ENCODE data around the gene NAV3.

Gene NAV3

DNA sequence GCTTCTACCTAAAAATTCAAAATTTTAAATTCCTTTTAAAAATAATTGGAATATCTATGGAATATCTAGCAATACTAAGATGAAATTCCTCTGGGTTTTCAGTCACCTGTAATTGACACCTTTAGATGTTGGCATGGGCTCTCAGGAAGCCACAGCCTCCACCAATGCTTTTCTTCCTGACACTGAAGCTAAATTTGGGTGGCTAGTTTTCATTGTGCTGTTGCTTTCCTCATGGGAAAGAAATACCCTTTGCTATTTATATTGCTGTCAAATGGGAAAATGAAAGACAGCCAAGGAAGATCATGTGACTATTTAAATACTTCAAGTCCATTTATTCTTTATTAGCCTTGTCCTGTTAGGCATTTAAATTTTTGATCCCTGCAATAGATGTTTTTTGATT is 313.0 kb downstream of the NAV3 start:
- Histone ChIP-seq H3K4me1 (ENCODE audit: insufficient read depth, low read length) (no peaks in the 10 kb centered on the region), H3K9me3 (ENCODE audit: low read length) (no peaks in the 10 kb centered on the region), H3K4me3 (ENCODE audit: low read depth in 1 of 2, low read length in 2 of 2) (no peak overlapping the region), H3K9ac (ENCODE audit: low read length) (no peak overlapping the region), H3K27ac (ENCODE audit: low read depth, low read length) (no peak overlapping the region), H3K27me3 (ENCODE audit: control insufficient read depth in 1 of 2, insufficient read depth in 2 of 2, low read length in 2 of 2) (no peaks in the 10 kb centered on the region), H3K36me3 (ENCODE audit: insufficient read depth, low read length) (no peaks in the 10 kb centered on the region)

DNA sequence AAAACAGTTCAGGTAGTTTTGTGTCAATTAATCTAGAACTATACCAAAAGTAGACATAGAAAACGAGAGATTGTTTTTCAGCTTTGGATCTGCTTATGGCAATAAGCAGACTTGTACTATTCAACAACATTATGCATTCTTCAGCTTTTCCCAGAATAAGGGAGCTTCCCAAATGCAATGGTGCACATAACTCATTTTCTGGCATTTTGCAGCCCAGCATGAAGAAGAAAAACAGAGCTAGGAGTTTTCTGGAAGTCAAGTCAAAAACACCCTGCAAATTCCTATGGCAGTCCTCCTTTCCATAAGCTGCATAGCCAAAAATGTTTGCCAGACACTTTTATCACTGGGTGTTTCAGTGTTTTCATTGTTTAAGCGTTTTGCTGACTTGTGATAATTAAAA is 314.7 kb downstream of the NAV3 start:
- no peak overlapping the region for H3K27ac ChIP-seq (ENCODE audit: low read depth, low read length)
- no peaks in the 10 kb centered on the region for H3K36me3 ChIP-seq (ENCODE audit: insufficient read depth, low read length)
- H3K9me3 ChIP-seq (ENCODE audit: low read length) = no peaks in the 10 kb centered on the region
- no peak overlapping the region for H3K9ac ChIP-seq (ENCODE audit: low read length)
- no peak overlapping the region for H3K4me3 ChIP-seq (ENCODE audit: low read depth in 1 of 2, low read length in 2 of 2)
- H3K27me3 ChIP-seq (ENCODE audit: control insufficient read depth in 1 of 2, insufficient read depth in 2 of 2, low read length in 2 of 2) = no peaks in the 10 kb centered on the region
- H3K4me1 ChIP-seq (ENCODE audit: insufficient read depth, low read length) = peaks cover 8% of the 10 kb centered on the region

DNA sequence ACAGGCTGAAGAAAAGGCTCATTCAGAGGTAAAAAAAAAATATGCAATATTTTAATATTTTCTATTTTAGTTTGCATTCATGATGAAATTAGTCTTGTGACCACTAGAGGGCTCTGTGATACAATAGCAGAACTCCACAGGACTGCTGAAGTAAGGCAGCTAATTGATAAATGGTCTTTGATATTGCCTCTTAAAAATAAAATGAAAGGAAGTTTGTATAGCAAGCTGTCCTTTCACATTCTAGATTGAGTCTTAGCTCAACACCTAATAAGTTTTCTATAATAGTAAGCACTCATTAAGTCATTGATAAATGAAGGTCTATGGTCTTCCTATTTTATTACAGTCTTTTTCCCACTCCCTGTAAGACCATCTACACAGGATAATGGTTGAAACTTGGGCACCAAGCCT is 315.7 kb downstream of the NAV3 start:
- Histone ChIP-seq H3K4me1 (ENCODE audit: insufficient read depth, low read length) (peaks cover 8% of the 10 kb centered on the region), H3K36me3 (ENCODE audit: insufficient read depth, low read length) (no peaks in the 10 kb centered on the region), H3K27ac (ENCODE audit: low read depth, low read length) (no peak overlapping the region), H3K27me3 (ENCODE audit: control insufficient read depth in 1 of 2, insufficient read depth in 2 of 2, low read length in 2 of 2) (no peaks in the 10 kb centered on the region), H3K9ac (ENCODE audit: low read length) (no peak overlapping the region), H3K4me3 (ENCODE audit: low read depth in 1 of 2, low read length in 2 of 2) (no peak overlapping the region), H3K9me3 (ENCODE audit: low read length) (no peaks in the 10 kb centered on the region)

DNA sequence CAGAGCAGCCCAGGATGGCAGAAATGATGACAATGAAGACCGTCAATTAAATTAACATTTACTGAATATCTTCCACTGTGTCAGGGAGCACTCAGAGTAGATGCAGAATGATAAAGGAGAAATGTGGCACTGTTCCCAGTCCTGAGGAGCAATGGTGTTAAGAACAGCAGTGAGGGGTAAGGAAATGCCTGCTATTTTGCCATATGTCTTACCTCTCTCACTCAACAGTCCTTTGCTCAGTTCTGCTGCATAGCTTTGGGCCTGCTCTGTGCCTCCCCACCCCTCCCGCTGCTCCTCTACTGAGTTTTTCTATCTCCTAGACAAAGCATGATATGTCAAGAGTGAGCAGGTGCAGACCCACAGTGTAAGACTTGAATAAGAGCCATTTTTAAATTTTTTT is 318.8 kb downstream of the NAV3 start:
- H3K4me1 ChIP-seq (ENCODE audit: insufficient read depth, low read length) = peaks cover 8% of the 10 kb centered on the region
- H3K9me3 ChIP-seq (ENCODE audit: low read length) = no peaks in the 10 kb centered on the region

DNA sequence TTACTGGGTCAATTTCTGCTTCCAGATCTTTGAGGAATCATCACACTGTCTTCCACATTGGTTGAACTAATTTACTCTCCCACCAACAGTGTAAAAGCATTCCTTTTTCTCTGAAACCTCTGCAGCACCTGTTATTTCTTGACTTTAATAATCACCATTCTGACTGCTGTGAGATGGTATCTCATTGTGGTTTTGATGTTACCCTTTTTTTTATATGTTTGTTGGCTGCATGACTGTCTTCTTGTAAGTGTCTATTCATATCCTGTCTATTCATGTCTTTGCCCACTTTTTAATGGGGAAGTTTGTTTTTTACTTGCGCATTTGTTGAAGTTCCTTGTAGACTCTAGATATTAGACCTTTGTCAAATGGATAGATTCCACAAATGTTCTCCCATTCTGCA is 324.9 kb downstream of the NAV3 start:
- H3K9ac ChIP-seq (ENCODE audit: low read length) = no peak overlapping the region
- H3K36me3 ChIP-seq (ENCODE audit: insufficient read depth, low read length) = no peaks in the 10 kb centered on the region
- H3K4me1 ChIP-seq (ENCODE audit: insufficient read depth, low read length) = no peaks in the 10 kb centered on the region
- H3K27ac ChIP-seq (ENCODE audit: low read depth, low read length) = no peak overlapping the region
- no peaks in the 10 kb centered on the region for H3K9me3 ChIP-seq (ENCODE audit: low read length)
- no peak overlapping the region for H3K4me3 ChIP-seq (ENCODE audit: low read depth in 1 of 2, low read length in 2 of 2)
- H3K27me3 ChIP-seq (ENCODE audit: control insufficient read depth in 1 of 2, insufficient read depth in 2 of 2, low read length in 2 of 2) = no peaks in the 10 kb centered on the region

More for the DNA sequence above, 318.8 kb downstream of the NAV3 start:
- H3K9ac ChIP-seq (ENCODE audit: low read length) = no peak overlapping the region
- no peak overlapping the region for H3K27ac ChIP-seq (ENCODE audit: low read depth, low read length)
- H3K36me3 ChIP-seq (ENCODE audit: insufficient read depth, low read length) = no peaks in the 10 kb centered on the region
- no peak overlapping the region for H3K4me3 ChIP-seq (ENCODE audit: low read depth in 1 of 2, low read length in 2 of 2)
- no peaks in the 10 kb centered on the region for H3K27me3 ChIP-seq (ENCODE audit: control insufficient read depth in 1 of 2, insufficient read depth in 2 of 2, low read length in 2 of 2)

DNA sequence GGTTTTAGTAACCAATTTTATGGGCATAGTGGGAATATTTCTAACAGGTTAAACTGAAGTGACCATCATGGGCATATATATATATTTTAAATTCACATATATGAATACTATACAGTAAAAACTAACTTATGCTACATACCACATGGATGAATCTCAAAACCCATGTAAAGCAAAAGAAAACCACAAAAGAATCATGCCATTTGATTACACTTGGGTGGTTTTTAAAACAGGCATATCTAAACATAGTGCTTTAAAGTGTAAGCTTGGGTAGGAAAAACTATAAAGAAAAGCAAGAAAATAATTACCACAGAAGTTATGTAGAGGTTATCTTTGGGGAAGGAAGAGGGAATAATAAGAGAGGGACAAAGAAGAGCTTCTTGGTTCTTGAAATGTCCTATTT is 326.1 kb downstream of the NAV3 start:
- Histone ChIP-seq H3K9ac (ENCODE audit: low read length) (no peak overlapping the region), H3K4me1 (ENCODE audit: insufficient read depth, low read length) (no peaks in the 10 kb centered on the region), H3K9me3 (ENCODE audit: low read length) (no peaks in the 10 kb centered on the region), H3K27ac (ENCODE audit: low read depth, low read length) (no peak overlapping the region), H3K4me3 (ENCODE audit: low read depth in 1 of 2, low read length in 2 of 2) (no peak overlapping the region), H3K36me3 (ENCODE audit: insufficient read depth, low read length) (no peaks in the 10 kb centered on the region), H3K27me3 (ENCODE audit: control insufficient read depth in 1 of 2, insufficient read depth in 2 of 2, low read length in 2 of 2) (no peaks in the 10 kb centered on the region)

DNA sequence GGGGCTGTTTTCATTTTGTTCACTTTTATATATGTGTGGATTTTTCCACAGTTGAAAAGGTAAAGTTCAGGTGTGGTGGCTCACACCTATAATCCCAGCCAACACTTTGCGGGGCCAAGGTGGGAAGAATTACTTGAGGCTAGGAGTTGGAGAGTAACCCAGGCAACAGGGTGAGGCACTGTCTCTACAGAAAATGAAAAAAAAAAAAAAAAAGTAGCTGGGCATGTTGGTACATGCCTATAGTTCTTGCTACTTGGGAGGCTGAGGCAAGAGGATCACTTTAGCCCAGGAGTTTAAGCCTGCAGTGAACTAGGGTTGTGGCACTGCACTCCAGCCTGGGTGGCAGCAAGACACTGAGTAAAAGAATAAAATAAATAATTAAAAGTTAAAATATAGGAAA is 326.5 kb downstream of the NAV3 start:
- Histone ChIP-seq H3K9ac (ENCODE audit: low read length) (no peak overlapping the region), H3K4me1 (ENCODE audit: insufficient read depth, low read length) (no peaks in the 10 kb centered on the region), H3K27me3 (ENCODE audit: control insufficient read depth in 1 of 2, insufficient read depth in 2 of 2, low read length in 2 of 2) (no peaks in the 10 kb centered on the region), H3K4me3 (ENCODE audit: low read depth in 1 of 2, low read length in 2 of 2) (no peak overlapping the region), H3K9me3 (ENCODE audit: low read length) (no peaks in the 10 kb centered on the region), H3K27ac (ENCODE audit: low read depth, low read length) (no peak overlapping the region), H3K36me3 (ENCODE audit: insufficient read depth, low read length) (no peaks in the 10 kb centered on the region)

DNA sequence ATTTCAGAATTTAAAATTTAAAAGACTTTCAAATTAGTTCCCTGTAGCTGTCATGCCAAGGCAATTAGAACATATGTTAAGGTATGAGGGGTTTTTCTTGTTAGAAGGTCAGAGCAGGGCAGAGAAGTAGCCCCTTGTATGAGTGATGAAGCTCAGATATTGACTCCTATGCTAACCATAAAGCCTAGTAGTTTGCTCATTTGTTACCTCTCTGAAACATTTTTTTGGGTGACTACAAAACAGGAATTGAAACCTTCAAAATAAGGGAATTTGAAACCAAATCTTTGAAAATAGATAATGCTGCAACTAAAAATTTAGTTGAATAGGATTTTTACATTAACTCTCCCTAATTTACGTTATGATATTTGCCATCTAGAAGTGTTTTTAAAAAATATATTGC is 333.5 kb downstream of the NAV3 start:
- Histone ChIP-seq H3K4me3 (ENCODE audit: low read depth in 1 of 2, low read length in 2 of 2) (no peak overlapping the region), H3K9me3 (ENCODE audit: low read length) (no peaks in the 10 kb centered on the region), H3K4me1 (ENCODE audit: insufficient read depth, low read length) (no peaks in the 10 kb centered on the region), H3K9ac (ENCODE audit: low read length) (no peak overlapping the region), H3K36me3 (ENCODE audit: insufficient read depth, low read length) (no peaks in the 10 kb centered on the region), H3K27ac (ENCODE audit: low read depth, low read length) (no peak overlapping the region), H3K27me3 (ENCODE audit: control insufficient read depth in 1 of 2, insufficient read depth in 2 of 2, low read length in 2 of 2) (no peaks in the 10 kb centered on the region)

DNA sequence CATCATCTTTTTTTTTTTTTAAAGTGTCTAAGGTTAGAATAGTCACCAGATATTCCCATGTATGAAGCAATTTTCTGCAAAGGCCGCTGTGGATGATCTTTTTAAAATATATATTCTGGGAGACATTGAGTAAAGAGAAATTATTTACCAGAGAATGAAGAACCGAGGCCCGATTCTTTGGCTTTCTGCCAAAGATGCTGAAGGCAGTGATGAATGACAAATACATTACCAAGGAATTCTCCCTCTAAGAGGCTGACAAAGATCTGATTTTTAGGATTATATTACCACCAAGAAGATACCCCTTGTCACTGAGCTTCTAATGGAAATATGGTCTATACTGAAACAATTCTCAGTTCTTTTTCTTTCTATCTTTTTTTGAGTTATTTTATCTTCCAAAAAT is 336.8 kb downstream of the NAV3 start:
- H3K4me1 ChIP-seq (ENCODE audit: insufficient read depth, low read length) = no peaks in the 10 kb centered on the region
- no peak overlapping the region for H3K4me3 ChIP-seq (ENCODE audit: low read depth in 1 of 2, low read length in 2 of 2)
- H3K27me3 ChIP-seq (ENCODE audit: control insufficient read depth in 1 of 2, insufficient read depth in 2 of 2, low read length in 2 of 2) = no peaks in the 10 kb centered on the region
- no peak overlapping the region for H3K27ac ChIP-seq (ENCODE audit: low read depth, low read length)
- no peaks in the 10 kb centered on the region for H3K36me3 ChIP-seq (ENCODE audit: insufficient read depth, low read length)
- H3K9me3 ChIP-seq (ENCODE audit: low read length) = no peaks in the 10 kb centered on the region
- H3K9ac ChIP-seq (ENCODE audit: low read length) = no peak overlapping the region

DNA sequence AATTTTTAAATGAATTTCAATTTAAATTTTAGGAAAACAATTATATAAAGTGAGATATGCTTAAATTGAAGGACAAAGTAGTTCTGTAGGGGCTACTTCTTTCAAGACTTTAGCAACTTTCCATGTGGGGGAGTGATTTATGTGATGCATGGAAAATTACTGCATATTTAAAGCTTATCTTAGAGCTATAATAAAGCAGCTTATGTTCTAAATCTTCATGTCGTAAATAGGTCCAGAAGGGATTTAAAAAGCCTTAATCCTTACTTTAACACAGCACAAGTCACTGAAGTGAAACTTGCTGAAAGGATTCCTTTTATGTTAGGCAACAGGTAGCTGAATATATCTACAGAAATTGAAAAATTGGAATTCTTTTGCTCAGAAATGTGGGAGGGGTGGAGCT is 340.4 kb downstream of the NAV3 start:
- no peaks in the 10 kb centered on the region for H3K27me3 ChIP-seq (ENCODE audit: control insufficient read depth in 1 of 2, insufficient read depth in 2 of 2, low read length in 2 of 2)
- H3K9me3 ChIP-seq (ENCODE audit: low read length) = no peaks in the 10 kb centered on the region
- H3K4me3 ChIP-seq (ENCODE audit: low read depth in 1 of 2, low read length in 2 of 2) = no peak overlapping the region
- H3K27ac ChIP-seq (ENCODE audit: low read depth, low read length) = no peak overlapping the region
- H3K4me1 ChIP-seq (ENCODE audit: insufficient read depth, low read length) = no peaks in the 10 kb centered on the region
- no peak overlapping the region for H3K9ac ChIP-seq (ENCODE audit: low read length)
- H3K36me3 ChIP-seq (ENCODE audit: insufficient read depth, low read length) = no peaks in the 10 kb centered on the region

DNA sequence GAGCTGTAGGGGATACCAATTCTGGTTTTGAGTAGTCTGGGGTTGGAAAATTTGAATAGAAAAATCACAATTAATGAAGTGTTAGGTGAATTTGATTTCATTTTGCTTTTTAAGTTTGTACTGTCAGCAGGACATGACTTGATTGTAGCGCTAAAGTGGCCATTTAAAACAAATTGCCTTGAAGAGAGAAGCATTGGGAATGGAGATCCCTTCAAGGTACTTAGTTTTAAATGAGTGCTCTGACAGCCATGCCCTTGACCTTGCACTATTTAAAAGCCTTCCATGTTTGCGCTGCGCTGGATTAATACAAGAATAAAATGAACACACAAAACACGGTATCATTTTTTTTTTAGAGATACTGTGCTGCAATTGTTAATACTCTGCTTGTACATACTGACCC is 345.9 kb downstream of the NAV3 start:
- Histone ChIP-seq H3K27me3 (ENCODE audit: control insufficient read depth in 1 of 2, insufficient read depth in 2 of 2, low read length in 2 of 2) (no peaks in the 10 kb centered on the region), H3K4me1 (ENCODE audit: insufficient read depth, low read length) (no peaks in the 10 kb centered on the region), H3K36me3 (ENCODE audit: insufficient read depth, low read length) (no peaks in the 10 kb centered on the region), H3K27ac (ENCODE audit: low read depth, low read length) (no peak overlapping the region), H3K4me3 (ENCODE audit: low read depth in 1 of 2, low read length in 2 of 2) (no peak overlapping the region), H3K9ac (ENCODE audit: low read length) (no peak overlapping the region), H3K9me3 (ENCODE audit: low read length) (no peaks in the 10 kb centered on the region)

DNA sequence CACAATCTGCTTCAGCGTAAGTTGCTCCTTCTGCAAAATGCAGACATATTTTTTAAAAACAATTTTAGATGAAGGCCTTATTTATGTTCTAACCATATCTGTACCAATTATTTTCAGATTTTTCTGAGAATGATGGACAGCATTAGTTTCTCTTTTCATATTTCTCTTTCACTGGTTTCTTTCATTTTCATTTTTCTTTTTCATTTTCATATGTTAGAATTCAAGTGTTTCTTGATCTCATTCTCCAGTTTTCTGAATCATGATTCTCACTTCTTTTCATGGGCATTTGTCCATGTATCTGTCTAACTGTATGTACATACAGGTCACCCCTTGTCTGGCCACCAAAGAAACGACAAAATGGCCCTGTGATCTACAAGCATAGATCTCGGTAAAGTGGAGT is 346.6 kb downstream of the NAV3 start:
- Histone ChIP-seq H3K36me3 (ENCODE audit: insufficient read depth, low read length) (no peaks in the 10 kb centered on the region), H3K4me3 (ENCODE audit: low read depth in 1 of 2, low read length in 2 of 2) (no peak overlapping the region), H3K27me3 (ENCODE audit: control insufficient read depth in 1 of 2, insufficient read depth in 2 of 2, low read length in 2 of 2) (no peaks in the 10 kb centered on the region), H3K27ac (ENCODE audit: low read depth, low read length) (no peak overlapping the region), H3K9ac (ENCODE audit: low read length) (no peak overlapping the region), H3K9me3 (ENCODE audit: low read length) (no peaks in the 10 kb centered on the region), H3K4me1 (ENCODE audit: insufficient read depth, low read length) (no peaks in the 10 kb centered on the region)
